SU-DHL-6 (cell line): ENCODE data around the gene TRIP10.

ENCODE experiments used
- EZH2phosphoT487 ChIP-seq: fragments of 200-600 bp; sonication (generic), shearing (Covaris generic); conservative IDR thresholded peaks from 2 replicates; pipeline ENCODE4 v1.6.1; 2018; ENCODE audit warnings: mild to moderate bottlenecking, antibody characterized with exemption, low read length, moderate library complexity, mixed read lengths
- TF ChIP-seq, protein P1 (sequence below): fragments of 200-600 bp; sonication (generic); IDR thresholded peaks from one replicate; pipeline ENCODE4 v1.5.1; 2017; ENCODE audit warnings: antibody characterized with exemption, mild to moderate bottlenecking, low read length, moderate library complexity; ENCODE audit not compliant: insufficient read depth, poor library complexity, severe bottlenecking

- TF ChIP-seq, protein P1, sequence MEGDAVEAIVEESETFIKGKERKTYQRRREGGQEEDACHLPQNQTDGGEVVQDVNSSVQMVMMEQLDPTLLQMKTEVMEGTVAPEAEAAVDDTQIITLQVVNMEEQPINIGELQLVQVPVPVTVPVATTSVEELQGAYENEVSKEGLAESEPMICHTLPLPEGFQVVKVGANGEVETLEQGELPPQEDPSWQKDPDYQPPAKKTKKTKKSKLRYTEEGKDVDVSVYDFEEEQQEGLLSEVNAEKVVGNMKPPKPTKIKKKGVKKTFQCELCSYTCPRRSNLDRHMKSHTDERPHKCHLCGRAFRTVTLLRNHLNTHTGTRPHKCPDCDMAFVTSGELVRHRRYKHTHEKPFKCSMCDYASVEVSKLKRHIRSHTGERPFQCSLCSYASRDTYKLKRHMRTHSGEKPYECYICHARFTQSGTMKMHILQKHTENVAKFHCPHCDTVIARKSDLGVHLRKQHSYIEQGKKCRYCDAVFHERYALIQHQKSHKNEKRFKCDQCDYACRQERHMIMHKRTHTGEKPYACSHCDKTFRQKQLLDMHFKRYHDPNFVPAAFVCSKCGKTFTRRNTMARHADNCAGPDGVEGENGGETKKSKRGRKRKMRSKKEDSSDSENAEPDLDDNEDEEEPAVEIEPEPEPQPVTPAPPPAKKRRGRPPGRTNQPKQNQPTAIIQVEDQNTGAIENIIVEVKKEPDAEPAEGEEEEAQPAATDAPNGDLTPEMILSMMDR, result no peak
- TF ChIP-seq EZH2phosphoT487, result no peak
These were observed 31.1 kb upstream of the TRIP10 start for GRCh38 chr19:6708346-6708745.
